ENCODE measurements around the gene COQ10B. TPM values are rescaled to one million over a fixed set of nuclear protein-coding genes. Genes with fewer than 3 reads are reported as not detected.

Gene COQ10B
- total RNA-seq, 2 experiments from 2014 or later: 53.4 to 55.3 TPM

DNA sequence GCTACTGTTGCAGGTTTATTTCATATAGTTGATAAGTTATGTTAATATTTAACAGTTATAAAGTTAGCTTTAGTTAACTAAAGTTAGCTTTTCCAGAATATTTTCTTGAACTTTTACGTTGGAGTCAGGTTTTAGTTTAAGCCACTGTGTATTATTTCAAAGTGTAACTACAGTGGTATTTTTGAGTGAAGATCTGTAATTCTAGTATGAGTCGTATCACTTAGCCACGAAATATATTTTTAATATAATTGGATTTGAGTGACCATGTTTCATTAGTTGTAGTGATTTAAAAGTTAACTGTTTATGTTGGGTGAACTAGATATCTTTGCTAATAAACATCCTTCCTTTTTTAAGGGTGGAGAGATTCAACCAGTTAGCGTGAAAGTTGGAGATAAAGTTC lies 49.3 kb downstream of the COQ10B start:
- Mint-ChIP-seq H3K9me3 (no peaks in the 10 kb centered on the region), H3K36me3 (ENCODE audit: low read depth) (peaks cover 68% of the 10 kb centered on the region), H3K27ac (peak overlapping the region; percentile 87), H3K4me3 (peak overlapping the region; percentile 94), H3K27me3 (no peaks in the 10 kb centered on the region), H3K4me1 (ENCODE audit: low read depth) (peaks cover 44% of the 10 kb centered on the region)
- intact Hi-C loops (cut with DNase I, micrococcal nuclease): no loop called here
- Histone ChIP-seq H3K27ac (ENCODE audit: low read depth in 1 of 2, low read length in 2 of 2) (no peak overlapping the region), H3K4me3 (ENCODE audit: low read length) (peak overlapping the region; percentile 6), H3K9me3 (ENCODE audit: control insufficient read depth in 1 of 2, insufficient read depth in 1 of 2, low read length in 2 of 2) (no peaks in the 10 kb centered on the region), H3K36me3 (ENCODE audit: insufficient read depth, low read length) (peaks cover 31% of the 10 kb centered on the region), H3K4me1 (ENCODE audit: insufficient read depth, low read length) (peaks cover 30% of the 10 kb centered on the region), H3K27me3 (ENCODE audit: control insufficient read depth in 1 of 2, insufficient read depth in 2 of 2, low read length in 2 of 2) (no peaks in the 10 kb centered on the region)
- ChIA-PET CTCF (interaction anchor here (2.6 kb wide), 1 partner anchor 11 kb away, joined by 7 read pairs; no protein-coding TSS in a partner anchor), POLR2A (interaction anchor here (5.4 to 8.1 kb wide), 3 partner anchors 12 to 68 kb away, joined by 106 to 219 read pairs (median 111); partner anchors contain the start of genes COQ10B, MOB4 and SF3B1)
- ATAC-seq (ENCODE audit: poor library complexity) (no peak), DNase-seq (no peak)
- TF ChIP-seq, protein P1, sequence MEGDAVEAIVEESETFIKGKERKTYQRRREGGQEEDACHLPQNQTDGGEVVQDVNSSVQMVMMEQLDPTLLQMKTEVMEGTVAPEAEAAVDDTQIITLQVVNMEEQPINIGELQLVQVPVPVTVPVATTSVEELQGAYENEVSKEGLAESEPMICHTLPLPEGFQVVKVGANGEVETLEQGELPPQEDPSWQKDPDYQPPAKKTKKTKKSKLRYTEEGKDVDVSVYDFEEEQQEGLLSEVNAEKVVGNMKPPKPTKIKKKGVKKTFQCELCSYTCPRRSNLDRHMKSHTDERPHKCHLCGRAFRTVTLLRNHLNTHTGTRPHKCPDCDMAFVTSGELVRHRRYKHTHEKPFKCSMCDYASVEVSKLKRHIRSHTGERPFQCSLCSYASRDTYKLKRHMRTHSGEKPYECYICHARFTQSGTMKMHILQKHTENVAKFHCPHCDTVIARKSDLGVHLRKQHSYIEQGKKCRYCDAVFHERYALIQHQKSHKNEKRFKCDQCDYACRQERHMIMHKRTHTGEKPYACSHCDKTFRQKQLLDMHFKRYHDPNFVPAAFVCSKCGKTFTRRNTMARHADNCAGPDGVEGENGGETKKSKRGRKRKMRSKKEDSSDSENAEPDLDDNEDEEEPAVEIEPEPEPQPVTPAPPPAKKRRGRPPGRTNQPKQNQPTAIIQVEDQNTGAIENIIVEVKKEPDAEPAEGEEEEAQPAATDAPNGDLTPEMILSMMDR (IDR thresholded peaks at IDR 0.05): no peak

DNA sequence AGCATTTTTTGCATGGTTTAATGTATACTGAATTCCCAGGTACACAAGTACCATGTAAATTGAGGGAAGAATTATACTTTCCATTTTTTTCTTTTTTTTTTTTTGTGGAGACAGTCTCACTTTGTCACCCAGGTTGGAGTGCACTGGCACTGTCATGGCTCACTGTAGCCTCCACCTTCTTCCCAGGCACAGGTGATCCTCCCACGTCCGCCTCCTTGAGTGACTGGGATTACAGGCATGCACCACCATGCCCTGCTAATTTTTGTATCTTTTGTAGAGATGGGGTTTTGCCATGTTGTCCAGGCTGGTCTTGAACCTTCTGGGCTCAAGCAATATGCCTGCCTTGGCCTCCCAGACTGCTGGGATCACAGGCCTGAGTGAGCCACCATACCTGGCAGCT lies 50.6 kb downstream of the COQ10B start:
- no peaks in the 10 kb centered on the region for H3K27me3 ChIP-seq (ENCODE audit: control insufficient read depth in 1 of 2, insufficient read depth in 2 of 2, low read length in 2 of 2)
- H3K9me3 Mint-ChIP-seq: no peaks in the 10 kb centered on the region
- peaks cover 56% of the 10 kb centered on the region for H3K36me3 Mint-ChIP-seq (ENCODE audit: low read depth)
- CTCF ChIA-PET: no interaction called here
- no peak overlapping the region for H3K4me3 Mint-ChIP-seq
- DNase-seq (no peak), ATAC-seq (ENCODE audit: poor library complexity) (no peak)
- peaks cover 24% of the 10 kb centered on the region for H3K4me1 ChIP-seq (ENCODE audit: insufficient read depth, low read length)
- TF ChIP-seq, protein P1 (IDR thresholded peaks at IDR 0.05): no peak
- H3K4me1 Mint-ChIP-seq (ENCODE audit: low read depth): peaks cover 34% of the 10 kb centered on the region
- POLR2A ChIA-PET: interaction anchor here (1.0 to 1.5 kb wide), 2 partner anchors 12 to 69 kb away, joined by 4 to 6 read pairs; partner anchors contain the start of genes MOB4 and SF3B1
- H3K27ac Mint-ChIP-seq: peak overlapping the region; percentile 51
- intact Hi-C loops (cut with DNase I, micrococcal nuclease): no loop called here
- H3K27ac ChIP-seq (ENCODE audit: low read depth in 1 of 2, low read length in 2 of 2): no peak overlapping the region
- H3K36me3 ChIP-seq (ENCODE audit: insufficient read depth, low read length): peaks cover 27% of the 10 kb centered on the region
- no peaks in the 10 kb centered on the region for H3K9me3 ChIP-seq (ENCODE audit: control insufficient read depth in 1 of 2, insufficient read depth in 1 of 2, low read length in 2 of 2)
- no peaks in the 10 kb centered on the region for H3K27me3 Mint-ChIP-seq
- H3K4me3 ChIP-seq (ENCODE audit: low read length): no peak overlapping the region

DNA sequence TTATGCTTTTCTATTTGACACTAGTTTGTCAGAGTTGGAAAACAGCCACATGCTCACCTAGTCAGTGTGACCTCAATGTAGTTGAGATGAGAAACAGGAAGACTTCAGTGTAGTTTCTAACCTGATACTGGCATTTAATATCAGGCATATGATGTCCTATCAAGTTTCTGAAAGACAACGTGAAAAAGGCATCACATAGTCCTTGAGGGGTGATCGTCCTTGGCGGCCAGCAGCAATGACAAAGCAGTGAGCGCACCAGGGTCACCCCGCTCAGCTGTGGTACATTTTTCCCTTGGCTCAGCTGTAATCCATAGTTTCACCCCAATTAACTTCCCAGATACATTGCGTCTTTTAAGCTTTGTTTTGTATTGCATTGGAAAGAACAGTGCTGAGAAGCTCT lies 51.2 kb downstream of the COQ10B start:
- H3K27me3 Mint-ChIP-seq: no peaks in the 10 kb centered on the region
- Histone ChIP-seq H3K27me3 (ENCODE audit: control insufficient read depth in 1 of 2, insufficient read depth in 2 of 2, low read length in 2 of 2) (no peaks in the 10 kb centered on the region), H3K36me3 (ENCODE audit: insufficient read depth, low read length) (peaks cover 27% of the 10 kb centered on the region), H3K27ac (ENCODE audit: low read depth in 1 of 2, low read length in 2 of 2) (no peak overlapping the region), H3K9me3 (ENCODE audit: control insufficient read depth in 1 of 2, insufficient read depth in 1 of 2, low read length in 2 of 2) (no peaks in the 10 kb centered on the region), H3K4me1 (ENCODE audit: insufficient read depth, low read length) (peaks cover 19% of the 10 kb centered on the region), H3K4me3 (ENCODE audit: low read length) (no peak overlapping the region)
- no peaks in the 10 kb centered on the region for H3K9me3 Mint-ChIP-seq
- no peak overlapping the region for H3K4me3 Mint-ChIP-seq
- ChIA-PET CTCF (no interaction called here), POLR2A (interaction anchor here (0.7 to 1.5 kb wide), 3 partner anchors 11 to 211 kb away, joined by 4 to 6 read pairs (median 5); partner anchors contain the start of genes MOB4 and SF3B1)
- DNase-seq (no peak), ATAC-seq (ENCODE audit: poor library complexity) (no peak)
- H3K36me3 Mint-ChIP-seq (ENCODE audit: low read depth): peaks cover 51% of the 10 kb centered on the region
- TF ChIP-seq, protein P1 (IDR thresholded peaks at IDR 0.05): no peak
- H3K27ac Mint-ChIP-seq: peak overlapping the region; percentile 51
- intact Hi-C loops (cut with DNase I, micrococcal nuclease): no loop called here
- peaks cover 34% of the 10 kb centered on the region for H3K4me1 Mint-ChIP-seq (ENCODE audit: low read depth)
